Endothelial cell of umbilical vein (primary cell): Measurements from ENCODE around the gene LHCGR. TPM values are rescaled to one million over a fixed set of nuclear protein-coding genes. Genes with fewer than 3 reads are reported as not detected.

Source experiments
- BruUV-seq: library from RNA; stranded (reverse); fragments of 400-500 nt; replicated peaks from 2 replicates; lab custom pipeline; 2021; lab: Mats Ljungman, UMichigan
- CTCF ChIA-PET: fragments of 300-600, 350-600 bp; sonication (Branson Sonifier 250); formaldehyde crosslinking; loops from one replicate; lab custom pipeline; 2021; ENCODE audit warnings: antibody characterized with exemption, inconsistent platforms; lab: Charles Lee
- POLR2A ChIA-PET: fragments of 300-600, 350-600 bp; sonication (Branson Sonifier 250); formaldehyde crosslinking; loops from one replicate; lab custom pipeline; 2021; ENCODE audit warnings: antibody characterized with exemption, inconsistent platforms; lab: Charles Lee
- DNase-seq: peaks from one replicate; pipeline ENCODE4 v3.0.0-alpha.2; 2011; ENCODE audit warnings: low read depth, low spot score
- FAIRE-seq: peaks from 2 replicates; lab custom pipeline; 2011; peaks lifted over from hg19 to GRCh38; lab: Jason Lieb, UNC
- H2AFZ ChIP-seq: 2 replicates; pipeline ENCODE4 v1.6.0; 2012; ENCODE audit warnings: low read depth, low read length, control low read depth, inconsistent platforms
- H3K27ac ChIP-seq: 2 replicates; pipeline ENCODE4 v1.5.1; 2011; ENCODE audit warnings: low read depth, mild to moderate bottlenecking, control low read depth, low read length, moderate library complexity; ENCODE audit not compliant: insufficient read depth
- H3K27me3 ChIP-seq, 2 experiments: 2 replicates each; pipeline versions ENCODE4 v1.6.0 to v1.6.1; 2011; ENCODE audit warnings: low read length in 2 of 2, mixed read lengths in 1 of 2; ENCODE audit not compliant: control insufficient read depth in 2 of 2, insufficient read depth in 2 of 2
- H3K36me3 ChIP-seq, 2 experiments: 2 replicates in 1 of 2; 3 replicates in 1 of 2; pipeline ENCODE4 v1.5.1; 2011; ENCODE audit warnings: low read length in 2 of 2, mild to moderate bottlenecking in 1 of 2, moderate library complexity in 1 of 2; ENCODE audit not compliant: control insufficient read depth in 2 of 2, insufficient read depth in 2 of 2; ENCODE audit errors: extremely low read depth in 1 of 2
- H3K4me1 ChIP-seq: 3 replicates; pipeline ENCODE4 v1.5.1; 2011; ENCODE audit warnings: mild to moderate bottlenecking, low read length; ENCODE audit not compliant: control insufficient read depth, insufficient read depth; ENCODE audit errors: extremely low read depth
- H3K4me2 ChIP-seq: 2 replicates; pipeline ENCODE4 v1.6.1; 2011; ENCODE audit warnings: low read length, control low read depth, mixed read lengths; ENCODE audit not compliant: insufficient read depth
- H3K4me3 ChIP-seq, 3 experiments: fragments of 200-600 bp in 1 of 3; sonication (generic), shearing (Covaris generic) in 1 of 3; replicated peaks in 1 of 3; 2 replicates each; pipeline ENCODE4 v1.5.1; 2011 to 2016; ENCODE audit warnings: control low read depth in 3 of 3, low read length in 3 of 3, mild to moderate bottlenecking in 2 of 3, inconsistent platforms in 1 of 3, low read depth in 1 of 3, moderate library complexity in 1 of 3; ENCODE audit not compliant: insufficient read depth in 1 of 3
- H3K79me2 ChIP-seq: 2 replicates; pipeline ENCODE4 v1.6.0; 2012; ENCODE audit warnings: low read length, inconsistent platforms; ENCODE audit not compliant: control insufficient read depth, insufficient read depth
- H3K9ac ChIP-seq: replicated peaks from 2 replicates; pipeline ENCODE3; 2011; ENCODE audit warnings: low read length, control low read depth; ENCODE audit not compliant: insufficient read depth; ENCODE audit errors: extremely low read depth
- H3K9me1 ChIP-seq: replicated peaks from 3 replicates; pipeline ENCODE4 v1.6.0; 2011; ENCODE audit warnings: mild to moderate bottlenecking, low read length; ENCODE audit not compliant: control insufficient read depth, insufficient read depth; ENCODE audit errors: extremely low read depth
- H3K9me3 ChIP-seq: replicated peaks from 2 replicates; pipeline ENCODE4 v1.5.1; 2012; ENCODE audit warnings: low read length, inconsistent platforms; ENCODE audit not compliant: control insufficient read depth, insufficient read depth
- H4K20me1 ChIP-seq: replicated peaks from 2 replicates; pipeline ENCODE3; 2011; ENCODE audit warnings: mild to moderate bottlenecking, low read length; ENCODE audit not compliant: control insufficient read depth, insufficient read depth; ENCODE audit errors: extremely low read depth
- CTCF ChIP-seq, 2 donors: IDR thresholded peaks; 1 replicate in 1 of 2; 2 replicates in 1 of 2; pipeline ENCODE4 v1.5.1; 2011; ENCODE audit warnings: low read length in 2 of 2, mild to moderate bottlenecking in 2 of 2, moderate library complexity in 2 of 2, control low read depth in 1 of 2, inconsistent platforms in 1 of 2, low read depth in 1 of 2; ENCODE audit not compliant: insufficient read depth in 1 of 2; ENCODE audit errors: extremely low read depth in 1 of 2
- EZH2 ChIP-seq: IDR thresholded peaks from 2 replicates; pipeline ENCODE4 v1.6.1; 2012; ENCODE audit warnings: borderline replicate concordance, low read depth, mild to moderate bottlenecking, moderate library complexity, low read length, inconsistent platforms; ENCODE audit not compliant: severe bottlenecking
- FOS ChIP-seq: IDR thresholded peaks from 2 replicates; pipeline ENCODE4 v1.6.1; 2011; ENCODE audit warnings: mild to moderate bottlenecking, low read length, moderate library complexity, borderline replicate concordance; ENCODE audit not compliant: insufficient read depth
- GATA2 ChIP-seq: IDR thresholded peaks from 2 replicates; pipeline ENCODE4 v1.7.0; 2011; ENCODE audit warnings: low read depth, mild to moderate bottlenecking, moderate library complexity, mixed read lengths, low read length; ENCODE audit not compliant: insufficient read length, insufficient read depth
- JUN ChIP-seq: IDR thresholded peaks from 2 replicates; pipeline ENCODE4 v1.6.1; 2011; ENCODE audit warnings: borderline replicate concordance, low read depth; ENCODE audit not compliant: insufficient read length, insufficient read depth
- MAX ChIP-seq: IDR thresholded peaks from 2 replicates; pipeline ENCODE4 v1.6.1; 2011; ENCODE audit not compliant: insufficient read depth, insufficient read length
- MYC ChIP-seq: IDR thresholded peaks from one replicate; pipeline ENCODE4 v1.6.1; 2011; ENCODE audit warnings: mild to moderate bottlenecking, low read depth, low read length
- POLR2A ChIP-seq: IDR thresholded peaks from 2 replicates; pipeline ENCODE4 v1.6.1; 2012; ENCODE audit warnings: low read depth, mild to moderate bottlenecking, control low read depth, low read length
- POLR2AphosphoS5 ChIP-seq: IDR thresholded peaks from 2 replicates; pipeline ENCODE4 v1.6.1; 2012; ENCODE audit warnings: low read depth, mild to moderate bottlenecking, control low read depth, low read length, moderate library complexity; ENCODE audit not compliant: insufficient read depth
- dilution Hi-C: fragments of 300-500 bp; cut with MboI; formaldehyde crosslinking; loops from one replicate; pipeline ENCODE4 v1.15.0; 2019; ENCODE audit warnings: low sequenced_read_pairs; ENCODE audit not compliant: extremely low pct_ligation_motif_present
- intact Hi-C: fragments of 100-400 bp; cut with micrococcal nuclease; formaldehyde crosslinking; loops from one replicate; pipeline ENCODE4 v1.10.0; 2022
- polyA plus RNA-seq, 4 experiments: library from polyadenylated mRNA; depleted of rRNA in 3 of 4; stranded (reverse) in 3 of 4; unstranded in 1 of 4; fragments of >200 nt; gene quantifications; 2 replicates each; pipeline versions ENCODE4 v1.2.1 to v1.2.3, GENCODE V29; 2011 to 2012; ENCODE audit warnings: missing spikeins in 1 of 4
- total RNA-seq: library from RNA; stranded (reverse); gene quantifications from 2 replicates; pipeline ENCODE4 v1.2.3, GENCODE V29; 2021

The LHCGR gene
- total and polyA plus RNA-seq, 2 donors (not counting 3 experiments of a cell fraction or from before 2014, with no cell fraction given) = not detected

- Histone ChIP-seq H4K20me1 (no peaks in the 10 kb centered on the region), H3K9me1 (no peaks in the 10 kb centered on the region), H3K9ac (no peak overlapping the region), H3K4me3 (no peak overlapping the region), H3K4me1 (no peaks in the 10 kb centered on the region), H3K27me3 (no peaks in the 10 kb centered on the region), H3K4me2 (no peak overlapping the region), H3K27ac (no peak overlapping the region), H2AFZ (no peak overlapping the region), H3K36me3 (no peaks in the 10 kb centered on the region), H3K79me2 (no peaks in the 10 kb centered on the region), H3K9me3 (no peaks in the 10 kb centered on the region)
- CTCF ChIA-PET = no interaction called here
- TF ChIP-seq JUN (no peak), CTCF (IDR thresholded peaks at IDR 0.05; ENCODE audit: extremely low read depth in 1 of 2, insufficient read depth in 1 of 2, low read depth in 1 of 2, low read length in 2 of 2) (no peak), POLR2A (no peak), MAX (no peak), FOS (no peak), POLR2AphosphoS5 (no peak), EZH2 (no peak), GATA2 (no peak), MYC (no peak)
- no TSS peak for BruUV-seq
- POLR2A ChIA-PET = no interaction called here
- intact Hi-C loops = no loop called here
- no peak for FAIRE-seq
- peak; percentile 3 for DNase-seq
- dilution Hi-C loops = no loop called here
These were observed 78.1 kb downstream of the LHCGR start for GRCh38 chr2:48677450-48677849.
